Keratinocyte (primary cell): ENCODE data around the gene FRRS1L. TPM values are rescaled to one million over a fixed set of nuclear protein-coding genes. Genes with fewer than 3 reads are reported as not detected.

Experiments used
- DNase-seq: peaks from one replicate; pipeline ENCODE4 v3.0.0-alpha.2; 2011; ENCODE audit warnings: low read depth, missing footprints, low spot score
- FAIRE-seq: peaks from 2 replicates; lab custom pipeline; 2011; peaks lifted over from hg19 to GRCh38; lab: Jason Lieb, UNC
- H2AFZ ChIP-seq: 2 replicates; pipeline ENCODE4 v1.6.0; 2012; ENCODE audit warnings: low read length, control low read depth, inconsistent platforms; ENCODE audit not compliant: control insufficient read depth
- H3K27ac ChIP-seq: 2 replicates; pipeline ENCODE4 v1.5.1; 2011; ENCODE audit warnings: low read length; ENCODE audit not compliant: control insufficient read depth, insufficient read depth
- H3K27me3 ChIP-seq: 3 replicates; pipeline ENCODE4 v1.6.0; 2011; ENCODE audit warnings: low read length; ENCODE audit not compliant: control insufficient read depth, insufficient read depth; ENCODE audit errors: extremely low read depth
- H3K36me3 ChIP-seq, 2 experiments: 2 replicates in 1 of 2; 3 replicates in 1 of 2; pipeline ENCODE4 v1.5.1; 2011; ENCODE audit warnings: low read length in 2 of 2, mild to moderate bottlenecking in 1 of 2; ENCODE audit not compliant: control insufficient read depth in 2 of 2, insufficient read depth in 2 of 2; ENCODE audit errors: extremely low read depth in 1 of 2
- H3K4me1 ChIP-seq: 3 replicates; pipeline ENCODE4 v1.5.1; 2011; ENCODE audit warnings: low read length; ENCODE audit not compliant: control insufficient read depth, insufficient read depth; ENCODE audit errors: extremely low read depth
- H3K4me2 ChIP-seq: 3 replicates; pipeline ENCODE4 v1.6.0; 2011; ENCODE audit warnings: low read depth, low read length; ENCODE audit not compliant: control insufficient read depth, insufficient read depth; ENCODE audit errors: extremely low read depth
- H3K4me3 ChIP-seq, 3 experiments: fragments of 200-600 bp in 1 of 3; sonication (generic) in 1 of 3; 2 replicates in 2 of 3; 3 replicates in 1 of 3; pipeline ENCODE4 v1.5.1; 2011 to 2016; ENCODE audit warnings: low read length in 3 of 3, mild to moderate bottlenecking in 3 of 3, control low read depth in 2 of 3, inconsistent platforms in 1 of 3, low read depth in 1 of 3, mixed read lengths in 1 of 3, mixed run types in 1 of 3, moderate library complexity in 1 of 3; ENCODE audit not compliant: control insufficient read depth in 2 of 3, insufficient read depth in 2 of 3; ENCODE audit errors: extremely low read depth in 1 of 3
- H3K79me2 ChIP-seq: 2 replicates; pipeline ENCODE4 v1.6.0; 2012; ENCODE audit warnings: low read length; ENCODE audit not compliant: control insufficient read depth, insufficient read depth
- H3K9ac ChIP-seq: 3 replicates; pipeline ENCODE4 v1.6.0; 2011; ENCODE audit warnings: low read length; ENCODE audit not compliant: control insufficient read depth, insufficient read depth; ENCODE audit errors: extremely low read depth
- H3K9me1 ChIP-seq: 3 replicates; pipeline ENCODE4 v1.6.0; 2011; ENCODE audit warnings: low read length; ENCODE audit not compliant: control insufficient read depth, insufficient read depth; ENCODE audit errors: extremely low read depth
- H3K9me3 ChIP-seq: 2 replicates; pipeline ENCODE4 v1.5.1; 2012; ENCODE audit warnings: low read depth, low read length; ENCODE audit not compliant: control insufficient read depth
- H4K20me1 ChIP-seq: 3 replicates; pipeline ENCODE4 v1.6.0; 2011; ENCODE audit warnings: low read length; ENCODE audit not compliant: control insufficient read depth, insufficient read depth; ENCODE audit errors: extremely low read depth
- EZH2 ChIP-seq: IDR thresholded peaks from one replicate; pipeline ENCODE4 v1.6.1; 2012; ENCODE audit warnings: inconsistent platforms, mild to moderate bottlenecking, low read length, moderate library complexity
- dilution Hi-C: fragments of 300-500 bp; cut with MboI; formaldehyde crosslinking; loops from one replicate; pipeline ENCODE4 v1.7.0; 2020; ENCODE audit warnings: low sequenced_read_pairs; ENCODE audit not compliant: extremely low pct_ligation_motif_present
- polyA plus RNA-seq, 5 experiments: library from polyadenylated mRNA; depleted of rRNA in 3 of 5; stranded (reverse) in 3 of 5; stranded (forward) in 1 of 5; unstranded in 1 of 5; fragments of >200 nt; gene quantifications; 1 replicate in 1 of 5; 2 replicates in 3 of 5; 3 replicates in 1 of 5; pipeline versions ENCODE4 v1.2.1 to v1.2.3, GENCODE V29; 2011 to 2012; ENCODE audit warnings: missing spikeins in 2 of 5, low read depth in 1 of 5, low replicate concordance in 1 of 5
- TF ChIP-seq, protein P1 (sequence below), 3 experiments: IDR thresholded peaks in 1 of 3; conservative IDR thresholded peaks in 1 of 3; optimal IDR thresholded peaks in 1 of 3; 2 replicates in 2 of 3; 3 replicates in 1 of 3; pipeline versions ENCODE3 to v1.5.1; 2011; ENCODE audit warnings: low read length in 3 of 3, mild to moderate bottlenecking in 3 of 3, moderate library complexity in 2 of 3, control low read depth in 1 of 3, inconsistent platforms in 1 of 3; ENCODE audit not compliant: insufficient read depth in 2 of 3; ENCODE audit errors: extremely low read depth in 1 of 3

Gene FRRS1L
- polyA plus RNA-seq, 1 donor (not counting 4 experiments of a cell fraction or from before 2014, with no cell fraction given) = not detected

DNA sequence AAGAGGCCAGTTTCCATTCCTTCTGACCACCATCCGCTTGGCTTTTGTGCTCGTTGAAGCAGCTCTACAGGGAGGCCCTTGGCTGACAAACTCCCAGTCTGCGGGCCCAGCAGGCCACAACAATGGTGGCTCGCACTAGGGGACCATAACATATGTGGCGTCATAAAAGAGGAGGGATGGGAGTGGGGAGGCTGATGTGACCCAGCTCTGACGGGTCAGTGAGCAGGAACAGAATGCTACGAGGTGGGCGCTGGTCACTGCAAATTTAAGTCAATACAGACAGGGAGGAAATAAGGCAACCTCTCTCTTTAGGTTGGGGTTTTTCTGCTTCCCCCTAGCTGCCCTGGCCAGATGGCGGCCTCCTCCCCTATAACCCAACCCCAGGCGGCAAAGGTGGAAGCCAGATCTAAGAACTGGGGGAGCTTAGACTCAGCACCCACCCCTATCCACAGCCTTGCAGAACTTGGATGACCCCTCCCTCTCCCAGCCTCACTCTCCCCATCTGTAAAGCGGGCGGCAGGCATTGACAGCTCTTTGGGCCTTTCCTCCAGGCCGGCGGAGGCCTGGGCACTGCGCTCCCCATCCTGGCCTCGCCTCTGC lies 778 bp downstream of the FRRS1L start:
- Histone ChIP-seq H3K4me3 (no peak overlapping the region), H3K27ac (no peak overlapping the region), H3K79me2 (no peaks in the 10 kb centered on the region), H2AFZ (no peak overlapping the region), H3K4me1 (no peaks in the 10 kb centered on the region), H3K4me2 (no peak overlapping the region), H3K9ac (no peak overlapping the region), H3K9me1 (no peaks in the 10 kb centered on the region), H3K9me3 (no peaks in the 10 kb centered on the region), H3K27me3 (peaks cover 23% of the 10 kb centered on the region), H4K20me1 (no peaks in the 10 kb centered on the region), H3K36me3 (no peaks in the 10 kb centered on the region)
- no peak for DNase-seq
- FAIRE-seq = no peak
- dilution Hi-C loops = no loop called here
- TF ChIP-seq EZH2 = peak; percentile 65
- TF ChIP-seq, protein P1, sequence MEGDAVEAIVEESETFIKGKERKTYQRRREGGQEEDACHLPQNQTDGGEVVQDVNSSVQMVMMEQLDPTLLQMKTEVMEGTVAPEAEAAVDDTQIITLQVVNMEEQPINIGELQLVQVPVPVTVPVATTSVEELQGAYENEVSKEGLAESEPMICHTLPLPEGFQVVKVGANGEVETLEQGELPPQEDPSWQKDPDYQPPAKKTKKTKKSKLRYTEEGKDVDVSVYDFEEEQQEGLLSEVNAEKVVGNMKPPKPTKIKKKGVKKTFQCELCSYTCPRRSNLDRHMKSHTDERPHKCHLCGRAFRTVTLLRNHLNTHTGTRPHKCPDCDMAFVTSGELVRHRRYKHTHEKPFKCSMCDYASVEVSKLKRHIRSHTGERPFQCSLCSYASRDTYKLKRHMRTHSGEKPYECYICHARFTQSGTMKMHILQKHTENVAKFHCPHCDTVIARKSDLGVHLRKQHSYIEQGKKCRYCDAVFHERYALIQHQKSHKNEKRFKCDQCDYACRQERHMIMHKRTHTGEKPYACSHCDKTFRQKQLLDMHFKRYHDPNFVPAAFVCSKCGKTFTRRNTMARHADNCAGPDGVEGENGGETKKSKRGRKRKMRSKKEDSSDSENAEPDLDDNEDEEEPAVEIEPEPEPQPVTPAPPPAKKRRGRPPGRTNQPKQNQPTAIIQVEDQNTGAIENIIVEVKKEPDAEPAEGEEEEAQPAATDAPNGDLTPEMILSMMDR (optimal IDR thresholded peaks at IDR 0.05 in 1 of 3, IDR thresholded peaks at IDR 0.05 in 1 of 3, conservative IDR thresholded peaks at IDR 0.05 in 1 of 3; ENCODE audit: extremely low read depth in 1 of 3, insufficient read depth in 2 of 3, low read length in 3 of 3) = no peak

DNA sequence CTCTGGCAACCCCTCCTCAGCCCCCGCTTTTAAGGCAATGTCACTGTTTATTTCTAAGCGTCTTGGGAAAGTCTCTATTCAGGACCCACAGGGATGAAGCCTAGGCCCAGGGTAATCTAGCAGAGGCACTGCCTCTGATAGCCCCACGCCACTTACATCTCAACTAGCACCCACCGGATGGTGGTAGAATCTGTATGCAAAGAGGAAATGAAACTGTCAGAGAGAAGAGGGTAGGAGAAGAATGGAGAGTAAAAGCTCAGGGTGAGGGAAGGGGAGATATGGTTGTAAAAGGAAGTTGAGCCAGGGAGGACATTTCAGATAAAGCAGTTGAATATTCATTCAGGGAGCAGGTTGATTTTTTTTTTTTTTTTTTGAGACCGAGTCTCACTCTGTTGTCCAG lies 3.0 kb downstream of the FRRS1L start:
- Histone ChIP-seq H3K79me2 (no peaks in the 10 kb centered on the region), H3K9me3 (no peaks in the 10 kb centered on the region), H3K4me1 (no peaks in the 10 kb centered on the region), H3K36me3 (no peaks in the 10 kb centered on the region), H3K27ac (no peak overlapping the region), H4K20me1 (no peaks in the 10 kb centered on the region), H3K9ac (no peak overlapping the region), H2AFZ (no peak overlapping the region), H3K4me2 (no peak overlapping the region), H3K4me3 (no peak overlapping the region), H3K9me1 (no peaks in the 10 kb centered on the region), H3K27me3 (peaks cover 23% of the 10 kb centered on the region)
- dilution Hi-C loops = no loop called here
- FAIRE-seq (no peak), DNase-seq (no peak)
- TF ChIP-seq, protein P1 (optimal IDR thresholded peaks at IDR 0.05 in 1 of 3, IDR thresholded peaks at IDR 0.05 in 1 of 3, conservative IDR thresholded peaks at IDR 0.05 in 1 of 3; ENCODE audit: extremely low read depth in 1 of 3, insufficient read depth in 2 of 3, low read length in 3 of 3) = no peak
- no peak for TF ChIP-seq EZH2
